HG02623 (cell line): Measurements from ENCODE around the gene EXOSC1.
"Not testable (repeated sequence)": the region's sequence is repeated elsewhere in the genome, so short reads cannot be mapped to it uniquely, and the experiment has no call there.

ENCODE experiments used
- ATAC-seq: cut with Tn5 transposase; IDR thresholded peaks from one replicate; pipeline ENCODE4 v1.9.1; 2021; ENCODE audit warnings: moderate library complexity; ENCODE audit not compliant: unreplicated experiment

Gene EXOSC1

GRCh38 chr10:97411406-97411805, 34.4 kb downstream of the EXOSC1 start:
- no peak for ATAC-seq

GRCh38 chr10:97408496-97408992, 37.3 kb downstream of the EXOSC1 start:
- ATAC-seq = no peak

- no peak for ATAC-seq
Observed at GRCh38 chr10:97407952-97408248, 37.9 kb downstream of the EXOSC1 start.

GRCh38 chr10:97407211-97407951, 38.4 kb downstream of the EXOSC1 start:
- peak; percentile 80 for ATAC-seq

GRCh38 chr10:97406483-97406882, 39.3 kb downstream of the EXOSC1 start:
- ATAC-seq = not testable (repeated sequence)

GRCh38 chr10:97406064-97406463, 39.7 kb downstream of the EXOSC1 start:
- no peak for ATAC-seq

- ATAC-seq = no peak
Observed at GRCh38 chr10:97404044-97404443, 41.8 kb downstream of the EXOSC1 start.

GRCh38 chr10:97401455-97401919, 44.3 kb downstream of the EXOSC1 start:
- no peak for ATAC-seq

- ATAC-seq = peak; percentile 98
Observed at GRCh38 chr10:97400665-97401454, 44.9 kb downstream of the EXOSC1 start, which contains the start of gene RRP12. Gene RRP12 (minus strand): TSS chr10:97401340. CDS start chr10:97401231, 109 bp downstream.

GRCh38 chr10:97399843-97400545, 45.8 kb downstream of the EXOSC1 start:
- no peak for ATAC-seq

GRCh38 chr10:97396056-97396455, 49.8 kb downstream of the EXOSC1 start:
- no peak for ATAC-seq

- no peak for ATAC-seq
Observed at GRCh38 chr10:97393034-97393573, 52.7 kb downstream of the EXOSC1 start.

GRCh38 chr10:97390091-97390490, 55.7 kb downstream of the EXOSC1 start:
- ATAC-seq = no peak

- no peak for ATAC-seq
Observed at GRCh38 chr10:97388152-97388551, 57.7 kb downstream of the EXOSC1 start.
